Stromal cell of bone marrow (primary cell): Measurements from ENCODE around the gene LGALS7B.
"Not testable (repeated sequence)": the region's sequence is repeated elsewhere in the genome, so short reads cannot be mapped to it uniquely, and the experiment has no call there.

ENCODE experiments used
- DNase-seq: peaks from one replicate; pipeline ENCODE4 v3.0.0-alpha.2; 2012; ENCODE audit warnings: low read depth

Gene LGALS7B

DNA sequence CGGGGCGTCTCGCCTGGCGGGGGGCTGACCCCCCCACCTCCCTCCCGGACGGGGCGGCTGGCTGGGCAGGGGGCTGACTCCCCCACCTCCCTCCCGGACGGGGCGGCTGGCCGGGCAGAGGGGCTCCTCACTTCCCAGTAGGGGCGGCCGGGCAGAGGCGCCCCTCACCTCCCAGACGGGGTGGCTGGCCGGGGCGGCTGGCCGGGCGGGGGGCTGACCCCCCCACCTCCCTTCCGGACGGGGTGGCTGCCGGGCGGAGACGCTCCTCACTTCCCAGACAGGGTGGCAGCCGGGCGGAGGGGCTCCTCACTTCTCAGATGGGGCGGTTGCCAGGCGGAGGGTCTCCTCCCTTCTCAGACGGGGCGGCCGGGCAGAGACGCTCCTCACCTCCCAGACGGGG lies 8.8 kb downstream of the LGALS7B start:
- DNase-seq: not testable (repeated sequence)

DNA sequence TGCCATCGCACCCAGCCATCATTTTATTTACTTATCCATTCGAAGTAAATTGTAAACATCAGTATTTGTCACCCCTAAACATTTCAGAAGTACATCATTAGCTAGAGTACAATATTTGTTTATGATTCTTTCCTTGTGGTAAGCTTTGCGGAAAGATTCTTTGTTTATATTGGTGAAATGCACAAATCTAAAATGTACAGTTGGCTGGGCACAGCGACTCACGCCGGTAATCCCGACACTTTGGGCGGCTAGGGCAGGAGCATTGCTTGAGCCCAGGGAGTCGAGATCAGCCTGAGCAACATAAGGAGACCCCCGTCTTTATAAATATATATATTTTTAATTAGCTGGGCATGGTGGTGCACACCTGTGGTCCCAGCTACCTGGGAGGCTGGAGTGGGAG lies 10.1 kb downstream of the LGALS7B start:
- no peak for DNase-seq

DNA sequence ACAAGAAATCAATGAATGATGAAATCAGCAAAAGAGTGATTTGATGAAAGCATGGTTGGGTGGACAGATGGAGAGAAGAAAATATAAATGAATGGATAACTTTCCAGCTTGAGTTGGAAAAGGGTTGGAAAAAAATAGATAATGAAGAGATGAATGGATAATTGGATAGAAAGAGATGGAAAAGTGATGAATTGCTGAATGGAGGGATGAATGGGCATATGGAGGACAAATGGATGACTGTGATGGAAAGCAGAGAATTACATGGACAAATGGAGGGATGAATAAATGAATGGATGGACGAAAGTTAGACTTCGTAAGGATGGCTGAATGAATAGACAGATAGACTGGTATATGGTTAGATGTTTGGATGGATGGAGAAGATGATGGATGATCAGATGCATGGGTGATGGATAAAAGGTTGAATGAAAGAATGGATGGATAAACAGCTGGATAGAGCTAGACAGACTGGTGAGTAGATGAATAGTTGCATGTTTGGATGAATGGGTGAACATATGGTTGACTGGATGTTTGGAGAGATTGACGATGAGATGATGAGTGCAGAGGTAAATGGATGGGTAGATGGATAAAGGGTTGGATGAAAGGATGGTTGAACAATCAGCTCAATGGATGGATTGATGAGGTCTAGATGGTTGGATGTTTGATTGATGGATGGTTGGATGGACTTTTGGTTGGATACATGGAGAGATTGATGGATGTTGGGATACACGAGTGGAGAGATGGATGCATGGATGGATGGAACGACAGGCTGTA lies 11.8 kb downstream of the LGALS7B start:
- no peak for DNase-seq

DNA sequence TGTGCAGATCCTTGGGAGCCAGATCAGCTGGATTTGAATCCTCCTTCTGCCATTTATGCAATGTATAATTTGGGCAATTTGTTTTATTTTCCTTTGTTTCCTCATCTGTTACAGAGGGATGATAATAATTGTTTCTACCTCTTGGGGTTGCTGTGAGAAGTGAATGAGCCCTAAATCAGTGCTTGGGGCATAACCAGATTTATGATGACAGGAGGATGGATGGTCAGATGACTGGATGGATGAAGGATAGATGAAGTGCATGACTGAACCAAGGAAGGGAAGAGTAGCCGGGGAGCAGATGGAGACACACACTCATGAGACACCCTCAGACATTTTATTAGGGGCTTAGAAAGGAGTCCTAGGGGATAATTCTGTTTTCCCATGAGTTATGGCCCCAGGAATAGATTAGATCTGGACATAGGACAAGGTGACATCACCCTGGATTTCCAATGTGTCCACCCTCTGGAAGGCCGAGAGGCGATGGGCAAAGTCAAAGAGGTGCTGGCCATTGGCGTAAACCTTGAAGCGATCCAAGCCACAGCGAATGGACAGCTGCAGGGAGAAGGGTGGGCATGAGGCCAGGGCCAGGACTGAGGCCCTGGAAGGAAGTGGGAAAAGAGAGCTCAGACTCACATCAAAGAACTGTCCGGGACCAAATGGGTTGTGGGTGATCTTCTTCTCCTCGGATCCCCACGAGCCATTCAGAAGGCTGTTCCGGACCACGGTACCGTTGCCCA lies 12.5 kb downstream of the LGALS7B start:
- DNase-seq: no peak

DNA sequence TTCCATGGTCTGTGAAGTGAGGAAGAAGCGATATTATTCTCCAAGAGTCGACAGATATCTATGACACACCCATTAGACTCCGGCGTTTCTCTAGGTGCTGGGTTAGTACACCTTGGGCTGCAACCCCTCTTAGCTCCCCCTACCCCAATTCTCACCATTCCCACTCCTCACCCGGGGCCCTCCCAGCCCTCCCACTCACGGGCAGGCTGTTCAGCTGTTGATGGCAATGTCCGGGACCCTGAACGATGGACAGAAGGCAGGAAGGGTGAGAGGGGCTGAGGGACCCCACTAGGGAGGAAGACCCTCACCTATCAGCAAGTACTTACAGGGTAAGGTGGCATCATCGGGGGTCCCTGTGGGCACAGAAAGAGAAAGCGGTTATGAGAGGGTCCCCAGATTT lies 14.5 kb downstream of the LGALS7B start:
- no peak for DNase-seq

DNA sequence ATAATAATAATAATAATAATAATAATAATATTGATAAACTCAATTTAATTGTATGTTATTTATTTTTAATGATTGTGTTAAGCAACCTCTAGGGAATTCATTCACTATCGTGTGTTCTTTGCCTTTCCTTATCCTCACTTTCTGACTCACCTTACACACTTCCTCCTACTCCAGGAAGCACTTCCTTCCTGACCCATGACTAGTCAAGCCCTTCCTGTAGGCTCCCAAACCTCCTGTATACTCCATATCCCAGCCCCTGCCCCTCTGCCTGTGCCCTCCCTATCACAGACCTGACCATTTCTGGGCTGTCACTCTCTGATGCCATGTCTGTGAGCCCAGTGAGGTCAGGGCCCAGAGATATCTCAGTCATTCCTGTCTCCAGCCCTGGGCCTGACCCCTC lies 16.2 kb downstream of the LGALS7B start:
- no peak for DNase-seq

DNA sequence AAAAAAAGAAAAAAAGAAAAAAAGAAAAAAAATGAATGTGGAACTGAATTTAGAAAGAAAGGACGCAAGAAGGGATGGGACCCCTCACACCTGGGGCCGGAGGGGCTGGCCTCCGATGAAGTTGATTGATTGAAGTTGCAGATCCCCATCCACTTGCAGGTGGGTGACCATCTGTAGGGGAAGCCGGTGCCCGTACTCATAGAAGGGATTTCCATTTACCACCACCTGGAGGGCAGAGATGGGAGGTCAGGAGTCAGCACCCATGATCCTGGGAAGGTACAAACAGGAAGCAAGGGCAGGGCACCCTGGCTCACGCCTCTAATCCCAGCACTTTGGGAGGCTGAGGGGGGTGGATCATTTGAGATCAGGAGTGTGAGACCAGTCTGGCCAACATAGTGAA lies 17.4 kb downstream of the LGALS7B start:
- no peak for DNase-seq

DNA sequence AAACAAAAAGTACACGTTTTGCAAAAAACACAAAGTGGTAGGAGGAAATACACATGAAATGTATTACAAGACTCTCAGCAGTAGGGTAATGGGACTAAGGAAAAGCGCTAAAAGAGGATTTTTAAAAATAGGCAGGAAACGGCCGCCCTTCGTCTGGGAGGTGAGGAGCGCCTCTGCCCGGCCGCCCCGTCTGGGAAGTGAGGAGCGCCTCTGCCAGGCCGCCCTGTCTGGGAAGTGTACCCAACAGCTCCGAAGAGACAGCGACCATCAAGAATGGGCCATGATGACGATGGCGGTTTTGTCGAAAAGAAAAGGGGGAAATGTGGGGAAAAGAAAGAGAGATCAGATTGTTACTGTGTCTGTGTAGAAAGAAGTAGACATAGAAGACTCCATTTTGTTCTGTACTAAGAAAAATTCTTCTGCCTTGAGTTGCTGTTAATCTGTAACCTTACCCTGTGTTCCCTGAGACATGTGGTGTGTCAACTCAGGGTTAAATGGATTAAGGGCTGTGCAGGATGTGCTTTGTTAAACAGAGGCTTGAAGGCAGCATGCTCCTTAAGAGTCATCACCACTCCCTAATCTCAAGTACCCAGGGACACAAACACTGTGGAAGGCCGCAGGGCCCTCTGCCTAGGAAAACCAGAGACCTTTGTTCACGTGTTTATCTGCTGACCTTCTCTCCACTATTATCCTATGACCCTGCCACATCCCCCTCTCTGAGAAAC lies 18.5 kb downstream of the LGALS7B start:
- DNase-seq: not testable (repeated sequence)

DNA sequence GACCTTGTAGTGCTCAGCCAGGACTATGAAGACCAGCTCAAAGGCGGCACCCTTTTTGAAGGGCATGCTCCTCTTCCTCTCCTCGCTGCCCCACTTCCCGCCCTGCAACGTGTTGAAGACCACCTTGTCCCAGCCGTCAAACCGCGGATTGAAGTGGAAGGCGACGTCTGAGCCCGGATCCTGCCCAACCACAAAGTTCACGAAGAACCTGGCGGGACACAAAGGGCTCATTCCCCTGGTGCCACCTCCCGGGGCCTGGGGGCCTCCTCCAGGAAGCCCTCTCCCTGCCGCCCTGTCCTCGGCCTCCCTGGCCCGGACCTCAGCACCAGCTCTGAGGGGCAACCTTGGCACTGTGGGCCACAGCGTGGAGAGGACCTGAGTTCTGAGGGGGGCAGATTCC lies 19.7 kb downstream of the LGALS7B start:
- DNase-seq: no peak

DNA sequence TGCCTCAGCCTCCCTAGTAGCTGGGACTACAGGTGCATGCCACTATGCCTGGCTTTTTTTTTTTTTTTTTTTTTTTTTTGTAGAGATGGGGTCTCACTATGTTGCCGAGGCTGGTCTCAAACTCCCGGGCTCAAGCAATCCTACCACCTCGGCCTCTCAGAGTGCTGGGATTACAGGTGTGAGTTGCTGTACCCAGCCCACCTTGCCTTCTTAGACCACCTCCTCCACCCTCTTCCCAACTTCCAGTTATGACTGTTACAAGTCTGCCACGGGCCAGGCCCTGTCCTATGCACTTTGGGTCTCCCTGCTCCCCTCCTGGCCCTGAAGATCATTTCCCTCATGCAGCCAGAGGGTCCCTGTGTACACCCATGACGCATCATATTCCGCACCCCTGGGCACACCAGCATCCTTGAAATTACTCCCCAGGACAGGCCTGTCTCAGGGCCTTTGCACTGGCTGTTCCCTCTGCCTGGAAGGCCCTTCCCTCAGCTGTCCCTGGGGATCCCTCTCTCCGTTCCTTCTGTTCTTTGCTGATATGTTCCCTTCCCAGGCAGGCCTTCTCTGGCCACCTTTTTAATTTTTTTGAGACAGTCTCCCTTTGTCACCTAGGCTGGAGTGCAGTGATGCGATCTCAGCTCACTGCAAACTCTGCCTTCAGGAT lies 20.7 kb downstream of the LGALS7B start:
- DNase-seq: no peak

DNA sequence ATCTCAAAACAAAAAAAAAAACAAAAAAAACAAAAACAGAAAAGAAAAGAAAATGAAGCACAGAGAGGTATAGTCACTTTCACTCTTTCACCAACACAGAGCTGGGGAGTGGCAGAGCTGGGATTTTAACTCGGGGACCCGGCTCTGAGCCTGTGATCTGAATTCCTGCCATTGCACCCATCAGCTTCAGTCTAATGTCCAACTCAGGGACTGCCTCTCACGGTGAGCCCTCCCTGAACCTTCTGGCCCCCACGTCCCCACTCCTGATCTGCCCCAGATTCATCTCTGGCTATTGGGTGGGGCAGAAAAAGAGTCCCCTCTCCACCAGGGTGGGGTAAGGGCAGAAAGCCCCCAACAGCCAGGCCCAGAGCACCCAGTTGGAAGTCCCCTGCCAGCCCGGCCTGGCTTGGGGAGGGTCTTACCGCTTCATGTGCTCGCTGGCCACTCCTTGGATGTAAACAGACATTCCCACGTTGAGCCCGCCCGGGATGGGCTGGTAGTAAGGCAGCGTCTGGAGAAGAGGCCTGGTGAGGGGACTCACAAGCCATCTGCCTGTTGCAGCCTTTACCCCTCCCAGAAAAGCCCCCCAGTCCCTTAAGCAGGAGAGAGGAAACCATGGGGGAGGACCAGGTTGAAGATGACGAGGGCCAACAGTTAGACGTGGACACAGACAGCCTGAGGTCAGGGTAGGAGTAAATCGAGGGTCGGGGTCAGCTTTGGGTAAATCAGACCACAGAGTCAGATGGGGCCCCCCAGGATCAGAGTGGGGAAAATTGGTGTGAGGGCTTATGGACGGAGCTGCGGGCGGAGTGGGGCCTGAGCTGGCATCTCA lies 23.2 kb downstream of the LGALS7B start:
- DNase-seq: no peak

DNA sequence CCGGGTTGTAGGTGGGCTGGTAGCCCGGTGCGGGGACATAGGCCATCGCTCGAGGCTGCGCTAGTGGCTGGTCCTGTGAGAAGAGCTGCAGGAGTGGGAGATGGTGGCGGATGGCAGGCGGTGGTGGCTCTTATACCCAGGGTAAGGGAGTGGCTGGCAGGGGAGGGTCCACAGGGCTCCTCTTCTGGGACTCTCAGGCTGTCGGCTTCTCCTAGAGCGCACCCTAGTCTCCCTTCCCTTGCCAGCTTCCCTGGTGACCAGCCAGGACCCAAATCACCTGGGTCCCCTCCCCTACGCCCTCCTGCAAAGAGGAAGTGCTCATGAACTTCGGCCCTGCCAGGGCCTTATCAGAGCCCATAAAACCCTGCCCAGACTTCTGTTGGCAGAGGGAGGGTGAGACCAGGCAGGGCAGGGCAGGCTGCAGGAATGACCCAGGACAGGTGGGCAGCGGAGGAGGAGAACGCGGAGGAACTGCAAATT lies 23.9 kb downstream of the LGALS7B start, which contains the start of gene LGALS4:
LGALS4 (minus strand) TSS at position 105 of the 480 bp plus-strand sequence; CDS start at position 46, 59 bp downstream.
- DNase-seq: no peak

DNA sequence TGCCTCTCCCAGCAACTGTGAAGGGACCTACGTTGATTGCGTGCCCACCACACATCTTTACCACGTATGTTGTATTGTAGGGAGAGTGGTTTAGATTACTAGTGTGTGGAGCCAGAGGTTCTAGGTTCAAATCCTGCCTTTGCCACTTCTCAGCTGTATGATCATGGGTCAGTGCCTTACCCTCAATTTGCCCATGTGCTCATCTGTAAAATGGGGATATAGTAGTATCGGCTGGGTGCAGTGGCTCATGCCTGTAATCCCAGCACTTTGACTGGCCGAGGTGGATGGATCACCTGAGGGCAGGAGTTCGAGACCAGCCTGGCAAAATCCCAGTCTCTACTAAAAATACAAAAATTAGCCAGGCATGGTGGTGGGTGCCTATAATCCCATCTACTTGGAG lies 24.3 kb downstream of the LGALS7B start:
- no peak for DNase-seq

DNA sequence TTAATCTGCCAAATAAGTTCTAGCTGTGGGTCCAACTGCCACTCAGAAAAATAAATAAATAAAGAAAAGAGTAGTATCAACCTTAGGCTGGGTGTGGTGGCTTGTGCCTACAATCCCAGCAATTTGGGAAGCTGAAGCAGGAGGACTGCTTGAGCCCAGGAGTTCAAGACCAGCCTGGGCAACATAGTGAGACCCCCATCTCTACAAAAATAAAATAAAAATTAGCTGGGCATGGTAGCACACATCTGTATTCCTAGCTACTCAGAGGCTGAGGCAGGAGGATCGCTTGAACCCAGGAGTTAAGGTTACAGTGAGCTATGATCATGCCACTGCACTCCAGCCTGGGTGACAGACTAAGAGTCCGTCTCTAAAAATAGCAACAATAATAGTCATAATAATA lies 24.9 kb downstream of the LGALS7B start:
- DNase-seq: not testable (repeated sequence)

DNA sequence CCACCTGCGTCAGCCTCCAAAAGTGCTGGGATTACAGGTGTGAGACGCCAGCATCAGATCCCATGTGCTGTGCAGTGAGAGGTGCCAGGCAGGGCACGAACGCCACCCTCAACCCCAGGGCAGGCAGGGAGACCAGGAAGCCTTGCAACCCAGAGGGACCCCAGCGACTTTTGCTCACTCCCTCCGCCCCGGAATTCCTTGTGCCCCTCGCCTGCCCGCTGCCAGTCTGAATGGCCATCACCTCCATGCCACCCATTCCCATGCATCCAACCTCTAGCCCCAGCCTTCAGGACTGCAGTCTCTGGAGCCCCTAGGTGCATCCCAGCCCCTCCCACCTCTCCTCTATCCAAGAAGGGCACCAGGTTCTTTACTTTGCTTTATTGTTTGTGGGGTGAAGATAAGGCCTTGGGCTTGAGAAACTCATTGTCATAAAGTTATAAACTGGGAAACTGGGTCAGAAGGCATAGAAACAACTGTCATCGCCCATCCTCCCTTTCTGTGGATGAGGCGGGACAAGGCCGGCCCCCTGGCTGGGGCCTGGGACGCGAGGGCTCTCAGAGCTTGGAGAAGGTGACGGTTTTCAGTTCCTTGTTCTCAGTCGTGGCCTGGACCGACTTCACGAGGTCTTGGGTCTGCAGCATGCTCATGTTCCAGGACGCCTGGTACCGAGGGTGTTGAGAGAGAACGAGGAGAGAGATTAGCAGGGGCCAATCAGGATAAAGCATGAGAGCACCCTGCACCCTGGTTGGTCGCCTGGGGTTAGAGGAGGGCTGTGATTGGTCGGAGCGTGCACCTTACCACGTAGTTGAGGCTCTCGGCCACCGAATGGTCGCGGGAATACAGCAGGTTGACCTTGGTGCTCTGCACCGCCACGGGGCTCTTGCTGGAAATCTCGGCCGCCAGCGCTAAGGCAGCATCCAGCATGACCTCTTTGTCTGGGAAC lies 26.3 kb downstream of the LGALS7B start:
- no peak for DNase-seq

DNA sequence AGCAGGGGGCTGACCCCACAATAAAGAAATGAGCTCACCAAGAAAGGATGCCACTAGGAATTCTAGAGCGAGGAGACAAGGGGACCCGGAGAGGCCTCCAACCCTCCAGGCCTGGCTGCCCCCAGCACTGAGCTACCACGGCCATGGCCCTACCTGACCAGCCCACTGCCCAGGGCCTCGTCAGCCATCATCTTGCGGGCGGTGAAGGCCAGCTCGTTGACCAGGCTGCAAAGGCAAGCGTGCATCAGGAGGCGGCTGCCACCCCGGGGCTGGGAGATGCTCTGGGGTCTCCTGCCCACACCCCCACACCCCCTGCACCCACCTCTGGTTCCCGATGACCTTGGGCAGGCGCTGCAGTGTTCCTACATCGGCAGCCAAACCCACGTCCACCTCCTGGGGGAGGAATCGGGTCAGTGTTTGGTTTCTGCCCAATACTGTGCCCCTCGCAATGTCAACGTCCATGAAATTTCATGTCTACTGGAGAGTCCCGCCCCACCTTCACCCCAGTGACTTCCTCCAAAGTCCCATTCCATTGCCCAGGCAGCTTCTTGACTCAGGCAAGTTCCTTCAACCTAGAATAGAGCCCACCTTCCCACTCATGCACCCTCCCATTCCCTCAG lies 27.2 kb downstream of the LGALS7B start:
- no peak for DNase-seq

DNA sequence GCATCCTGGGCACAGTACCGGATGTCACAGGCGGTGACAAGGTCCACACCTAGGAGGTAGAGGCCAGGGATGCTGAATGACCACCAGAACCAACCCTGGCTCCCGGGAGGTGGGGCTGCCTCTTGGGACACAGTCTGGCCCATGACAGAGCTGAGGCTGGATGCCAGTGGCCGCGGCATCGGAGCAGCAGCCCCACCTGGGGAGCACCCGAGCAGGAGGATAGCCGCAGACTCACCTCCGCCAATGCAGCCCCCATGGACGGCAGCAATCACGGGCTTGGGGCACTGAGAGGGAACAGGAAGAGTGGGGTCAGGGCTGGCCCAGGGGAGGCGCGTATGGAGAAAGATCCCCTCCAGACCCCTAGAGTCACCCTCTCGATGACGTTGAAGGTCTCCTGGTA lies 28.1 kb downstream of the LGALS7B start:
- DNase-seq: no peak

DNA sequence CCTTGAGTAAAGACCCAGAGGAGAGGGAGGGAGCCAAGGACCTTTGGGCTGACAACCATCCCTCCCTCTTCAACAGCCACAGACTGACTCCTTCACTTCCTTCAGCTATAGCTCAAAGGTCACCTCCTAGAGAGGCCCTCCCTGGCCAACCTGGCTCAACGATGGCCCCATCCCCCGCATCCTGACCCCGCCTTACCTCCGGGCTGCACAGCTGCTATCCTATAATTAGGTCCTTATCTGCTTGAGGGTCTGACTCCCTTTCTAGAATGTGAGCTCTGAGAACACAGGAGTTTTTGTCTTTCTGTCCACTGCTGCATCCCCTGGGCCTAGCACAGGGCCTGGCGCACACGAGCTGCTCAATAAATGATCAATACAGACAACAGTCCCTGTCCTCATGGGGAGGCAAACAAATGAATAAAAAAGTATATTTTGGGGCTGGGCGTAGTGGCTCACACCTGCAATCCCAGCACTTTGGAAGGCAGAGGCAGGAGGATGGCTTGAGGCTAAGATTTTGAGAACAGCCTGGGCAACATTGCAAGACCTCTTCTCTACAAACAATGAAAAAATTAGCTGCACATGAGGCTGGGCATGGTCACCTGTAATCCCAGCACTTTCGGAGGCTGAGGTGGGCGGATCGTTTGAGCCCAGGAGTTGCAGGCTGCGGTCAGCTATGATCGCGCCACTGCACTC lies 30.4 kb downstream of the LGALS7B start:
- no peak for DNase-seq

DNA sequence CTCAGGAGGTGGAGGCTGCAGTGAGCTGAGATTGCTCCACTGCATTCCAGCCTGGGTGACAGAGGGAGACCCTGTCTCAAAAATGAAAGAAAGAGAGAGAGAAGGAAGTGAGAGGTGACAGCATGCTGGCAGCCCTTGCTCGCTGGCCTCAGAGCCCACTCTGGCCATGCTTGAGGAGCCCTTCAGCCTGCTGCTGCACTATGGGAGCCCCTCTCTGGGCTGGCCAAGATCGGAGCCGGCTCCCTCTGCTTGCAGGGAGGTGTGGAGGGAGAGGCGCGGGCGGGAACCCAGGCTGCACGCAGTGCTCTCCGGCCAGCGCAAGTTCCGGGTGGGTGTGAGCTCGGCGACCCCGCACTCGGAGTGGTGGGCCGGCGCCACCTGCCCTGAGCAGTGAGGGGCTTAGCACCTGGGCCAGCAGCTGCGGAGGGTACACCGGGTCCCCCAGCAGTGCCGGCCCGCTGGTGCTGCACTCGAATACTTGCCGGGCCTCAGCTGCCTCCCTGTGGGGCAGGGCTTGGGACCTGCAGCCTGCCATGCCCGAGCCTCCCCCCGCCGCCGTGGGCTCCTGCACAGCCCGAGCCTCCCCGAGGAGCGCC lies 32.3 kb downstream of the LGALS7B start:
- DNase-seq: not testable (repeated sequence)
